Upper lobe of left lung (tissue), 4 donors: ENCODE data around the gene IFNG-AS1.

Experiments
- CTCF ChIP-seq, 6 experiments: fragments of 450-650 bp in 4 of 6; fragments of 200-600 bp in 2 of 6; sonication (generic) in 2 of 6; IDR thresholded peaks; one replicate each; pipeline ENCODE4 v1.5.1; 2016 to 2019; ENCODE audit warnings: antibody characterized with exemption in 6 of 6
- EP300 ChIP-seq, 4 donors: sonication (generic); formaldehyde crosslinking; IDR thresholded peaks; one replicate each; pipeline ENCODE4 v1.5.1; 2017; ENCODE audit warnings: antibody characterized with exemption in 4 of 4, control low read depth in 2 of 4
- POLR2A ChIP-seq, 4 donors: fragments of 450-650 bp; IDR thresholded peaks; one replicate each; pipeline ENCODE4 v1.5.1; 2016 to 2017; ENCODE audit warnings: antibody characterized with exemption in 4 of 4, mild to moderate bottlenecking in 2 of 4
- POLR2AphosphoS5 ChIP-seq, 2 donors: sonication (generic); formaldehyde crosslinking; IDR thresholded peaks; one replicate each; pipeline ENCODE4 v1.5.1; 2017; ENCODE audit warnings: antibody characterized with exemption in 2 of 2

DNA sequence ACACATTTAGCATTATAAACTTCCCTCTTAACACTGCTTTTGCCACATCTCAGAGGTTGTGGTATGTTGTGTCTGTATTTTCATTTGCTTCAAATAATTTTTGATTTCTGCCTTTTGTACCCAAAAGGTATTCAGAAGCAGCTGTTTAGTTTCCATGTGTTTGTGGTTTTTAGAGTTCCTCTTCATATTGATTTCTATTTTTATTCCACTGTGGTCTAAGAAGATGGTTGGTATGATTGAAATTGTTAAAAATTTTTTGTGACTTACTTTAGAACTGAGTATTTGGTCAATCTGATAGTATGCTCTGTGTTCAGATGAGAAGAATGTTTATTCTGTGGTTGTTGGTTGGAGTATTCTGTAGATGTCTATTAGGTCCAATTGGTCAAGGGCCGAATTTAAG lies 76.4 kb downstream of the IFNG-AS1 start:
- TF ChIP-seq CTCF (IDR thresholded peaks at IDR 0.05) (no peak), POLR2AphosphoS5 (IDR thresholded peaks at IDR 0.05) (no peak), POLR2A (IDR thresholded peaks at IDR 0.05) (no peak), EP300 (IDR thresholded peaks at IDR 0.05) (no peak)
